H9 (cell line): ENCODE results near the gene SH2D1B. TPM values are rescaled to one million over a fixed set of nuclear protein-coding genes. Genes with fewer than 3 reads are reported as not detected.

Experiments used
- DNase-seq: peaks from one replicate; pipeline ENCODE4 v3.0.0-alpha.2; 2017
- H2AFZ ChIP-seq: one replicate; pipeline ENCODE4 v1.6.1; 2013; ENCODE audit warnings: mild to moderate bottlenecking, low read length, control low read depth, moderate library complexity
- H2AK5ac ChIP-seq: 2 replicates; pipeline ENCODE4 v1.6.1; 2013; ENCODE audit warnings: low read length, control low read depth, mixed read lengths; ENCODE audit not compliant: insufficient read length
- H2BK120ac ChIP-seq: one replicate; pipeline ENCODE4 v1.6.1; 2013; ENCODE audit warnings: low read depth, mild to moderate bottlenecking, low read length, control low read depth, inconsistent platforms; ENCODE audit not compliant: poor library complexity, severe bottlenecking
- H2BK12ac ChIP-seq: 2 replicates; pipeline ENCODE4 v1.6.1; 2013; ENCODE audit warnings: low read length, control low read depth, mixed read lengths, low read depth; ENCODE audit not compliant: insufficient read length
- H2BK15ac ChIP-seq: 2 replicates; pipeline ENCODE4 v1.6.1; 2013; ENCODE audit warnings: low read depth, low read length, control low read depth
- H2BK20ac ChIP-seq: one replicate; pipeline ENCODE4 v1.6.1; 2013; ENCODE audit warnings: low read depth, mild to moderate bottlenecking, low read length, control low read depth, inconsistent platforms; ENCODE audit not compliant: poor library complexity, severe bottlenecking
- H2BK5ac ChIP-seq: 2 replicates; pipeline ENCODE4 v1.6.1; 2013; ENCODE audit warnings: low read length, control low read depth, mixed read lengths; ENCODE audit not compliant: insufficient read length
- H3K14ac ChIP-seq: 2 replicates; pipeline ENCODE4 v1.6.1; 2013; ENCODE audit warnings: low read length, control low read depth; ENCODE audit not compliant: insufficient read depth
- H3K18ac ChIP-seq: 2 replicates; pipeline ENCODE4 v1.6.1; 2013; ENCODE audit warnings: low read depth, mild to moderate bottlenecking, mixed read lengths, low read length, control low read depth; ENCODE audit not compliant: insufficient read length
- H3K23ac ChIP-seq: 2 replicates; pipeline ENCODE4 v1.6.1; 2013; ENCODE audit warnings: low read length, control low read depth, mixed read lengths, low read depth; ENCODE audit not compliant: insufficient read length
- H3K23me2 ChIP-seq: 2 replicates; pipeline ENCODE4 v1.6.1; 2013; ENCODE audit warnings: low read depth, mild to moderate bottlenecking, mixed read lengths, low read length, control low read depth; ENCODE audit not compliant: insufficient read length, poor library complexity, severe bottlenecking
- H3K27ac ChIP-seq: 2 replicates; pipeline ENCODE4 v1.5.1; 2013; ENCODE audit warnings: low read length, control low read depth, mixed read lengths, low read depth; ENCODE audit not compliant: insufficient read length
- H3K27me3 ChIP-seq: 2 replicates; pipeline ENCODE4 v1.6.1; 2013; ENCODE audit warnings: low read length, control low read depth, inconsistent platforms; ENCODE audit not compliant: insufficient read depth
- H3K4ac ChIP-seq: 2 replicates; pipeline ENCODE4 v1.6.1; 2013; ENCODE audit warnings: low read depth, mild to moderate bottlenecking, control low read depth, inconsistent platforms, low read length, moderate library complexity
- H3K4me1 ChIP-seq: 2 replicates; pipeline ENCODE4 v1.6.1; 2013; ENCODE audit warnings: low read length, control low read depth, inconsistent platforms; ENCODE audit not compliant: insufficient read depth
- H3K4me2 ChIP-seq: 2 replicates; pipeline ENCODE4 v1.6.1; 2013; ENCODE audit warnings: low read length, control low read depth, mixed read lengths; ENCODE audit not compliant: insufficient read length, insufficient read depth
- H3K56ac ChIP-seq: 2 replicates; pipeline ENCODE4 v1.6.1; 2013; ENCODE audit warnings: low read depth, mild to moderate bottlenecking, mixed read lengths, low read length, control low read depth; ENCODE audit not compliant: insufficient read length
- H3K79me1 ChIP-seq: 2 replicates; pipeline ENCODE4 v1.6.1; 2013; ENCODE audit warnings: low read depth, mild to moderate bottlenecking, moderate library complexity, low read length, control low read depth, inconsistent platforms; ENCODE audit not compliant: insufficient read depth, poor library complexity, severe bottlenecking
- H3K79me2 ChIP-seq: 2 replicates; pipeline ENCODE4 v1.6.1; 2013; ENCODE audit warnings: low read length, control low read depth, inconsistent platforms; ENCODE audit not compliant: insufficient read depth
- H3K9ac ChIP-seq: 2 replicates; pipeline ENCODE4 v1.6.1; 2013; ENCODE audit warnings: low read length, control low read depth, mixed read lengths; ENCODE audit not compliant: insufficient read length; ENCODE audit errors: extremely low read depth
- H3K9me3 ChIP-seq: one replicate; pipeline ENCODE4 v1.6.1; 2013; ENCODE audit warnings: low read depth, low read length, inconsistent platforms; ENCODE audit not compliant: control insufficient read depth
- H3T11ph ChIP-seq: one replicate; pipeline ENCODE4 v1.6.1; 2013; ENCODE audit warnings: mild to moderate bottlenecking, low read length, control low read depth, inconsistent platforms
- H4K20me1 ChIP-seq: one replicate; pipeline ENCODE4 v1.6.1; 2013; ENCODE audit not compliant: control insufficient read depth, insufficient read length, insufficient read depth
- H4K5ac ChIP-seq: 2 replicates; pipeline ENCODE4 v1.6.1; 2013; ENCODE audit warnings: low read depth, mild to moderate bottlenecking, mixed read lengths, low read length, control low read depth; ENCODE audit not compliant: insufficient read length
- H4K8ac ChIP-seq: replicated peaks from 2 replicates; pipeline ENCODE4 v1.6.1; 2013; ENCODE audit warnings: low read length, control low read depth, mixed read lengths, low read depth; ENCODE audit not compliant: insufficient read length
- H4K91ac ChIP-seq: 2 replicates; pipeline ENCODE4 v1.6.1; 2013; ENCODE audit warnings: low read depth, mild to moderate bottlenecking, moderate library complexity, mixed read lengths, low read length, control low read depth; ENCODE audit not compliant: insufficient read length
- H3K27ac Mint-ChIP-seq, 3 experiments: 2 replicates in 2 of 3; 3 replicates in 1 of 3; pipeline ENCODE4 v1.8.0; 2020 to 2021; ENCODE audit warnings: mixed read lengths in 3 of 3, mild to moderate bottlenecking in 1 of 3, moderate library complexity in 1 of 3
- H3K27me3 Mint-ChIP-seq: 2 replicates; pipeline ENCODE4 v1.8.0; 2021; ENCODE audit warnings: low read depth, mild to moderate bottlenecking, moderate library complexity, mixed read lengths
- H3K36me3 Mint-ChIP-seq, 3 experiments: 2 replicates in 2 of 3; 3 replicates in 1 of 3; pipeline ENCODE4 v1.8.0; 2020 to 2021; ENCODE audit warnings: low read depth in 3 of 3, mixed read lengths in 3 of 3; ENCODE audit not compliant: insufficient read depth in 1 of 3
- H3K4me1 Mint-ChIP-seq, 2 experiments: 2 replicates each; pipeline ENCODE4 v1.8.0; 2020; ENCODE audit warnings: mixed read lengths in 2 of 2
- H3K4me3 Mint-ChIP-seq, 2 experiments: 2 replicates in 1 of 2; 3 replicates in 1 of 2; pipeline ENCODE4 v1.8.0; 2020 to 2021; ENCODE audit warnings: mild to moderate bottlenecking in 2 of 2, mixed read lengths in 2 of 2, moderate library complexity in 1 of 2
- H3K9me3 Mint-ChIP-seq, 2 experiments: 2 replicates in 1 of 2; 3 replicates in 1 of 2; pipeline ENCODE4 v1.8.0; 2020; ENCODE audit warnings: mild to moderate bottlenecking in 2 of 2, mixed read lengths in 2 of 2, moderate library complexity in 1 of 2
- CTCF ChIP-seq: fragments of 200-600 bp; sonication (generic); conservative IDR thresholded peaks from 3 replicates; pipeline ENCODE4 v1.8.0; 2021; ENCODE audit warnings: antibody characterized with exemption, mild to moderate bottlenecking
- WGBS: extraction: QIAGEN DNeasy Blood & Tissue Kit; methylation state at CpG from one replicate; pipeline ENCODE4 v1.1.7; 2013; ENCODE audit warnings: missing lambda C conversion rate, low lambda C conversion rate, mixed read lengths; ENCODE audit not compliant: insufficient read length; ENCODE audit errors: extremely low coverage; 5-methylcytosine and 5-hydroxymethylcytosine counted together
- total RNA-seq: library from RNA; stranded (reverse); gene quantifications from 2 replicates; pipeline ENCODE4 v1.2.1, GENCODE V29; 2021

The SH2D1B gene
- total RNA-seq, 1 experiment from 2014 or later = not detected

GRCh38 chr1:162391790-162392563, 20.0 kb downstream of the SH2D1B start:
- H3K4ac ChIP-seq = no peak overlapping the region
- no peak overlapping the region for H2BK20ac ChIP-seq
- DNase-seq = no peak
- H3K9me3 ChIP-seq = no peaks in the 10 kb centered on the region
- H3K4me2 ChIP-seq = no peak overlapping the region
- H3K18ac ChIP-seq = no peak overlapping the region
- no peak overlapping the region for H4K5ac ChIP-seq
- H3K36me3 Mint-ChIP-seq = no peaks in the 10 kb centered on the region
- no CpG with 5 or more reads among the region's 4 CpGs for WGBS
- no peak overlapping the region for H3K27ac ChIP-seq
- no peak overlapping the region for H2AK5ac ChIP-seq
- peak; percentile 85 for TF ChIP-seq CTCF
- peaks cover 4% of the 10 kb centered on the region for H3K27me3 Mint-ChIP-seq
- H3K4me1 ChIP-seq = no peaks in the 10 kb centered on the region
- no peak overlapping the region for H3T11ph ChIP-seq
- no peaks in the 10 kb centered on the region; a peak in 1 of 5 replicates for H3K9me3 Mint-ChIP-seq
- H4K8ac ChIP-seq = no peak overlapping the region
- no peak overlapping the region for H3K56ac ChIP-seq
- no peaks in the 10 kb centered on the region for H3K79me1 ChIP-seq
- no peak overlapping the region for H3K14ac ChIP-seq
- peaks cover 21 to 32% of the 10 kb centered on the region in 2 experiments for H3K4me1 Mint-ChIP-seq
- no peak overlapping the region for H2BK12ac ChIP-seq
- H4K91ac ChIP-seq = no peak overlapping the region
- H3K27ac Mint-ChIP-seq = peak overlapping the region in 1 of 3 experiments; percentile 81; a peak in 3 of 7 replicates
- H3K4me3 Mint-ChIP-seq = no peak overlapping the region; a peak in 1 of 5 replicates
- H3K23ac ChIP-seq = no peak overlapping the region
- no peak overlapping the region for H2AFZ ChIP-seq
- no peak overlapping the region for H2BK5ac ChIP-seq
- no peaks in the 10 kb centered on the region for H3K23me2 ChIP-seq
- H3K79me2 ChIP-seq = no peaks in the 10 kb centered on the region
- no peak overlapping the region for H3K9ac ChIP-seq
- H2BK15ac ChIP-seq = no peak overlapping the region
- H4K20me1 ChIP-seq = no peaks in the 10 kb centered on the region
- no peak overlapping the region for H2BK120ac ChIP-seq
- H3K27me3 ChIP-seq = no peaks in the 10 kb centered on the region
